Stimulated activated memory B cell treated with anti-CD40 and anti-IgM and Interleukin-4, amounts not matched to agents 10 μg/mL and 1 μg/mL and 100 μg/mL, for 72 hours (primary cell): ENCODE measurements around the gene COL6A2.

Experiments
- ATAC-seq: fragments of 150-1000 bp; cut with Tn5 transposase; 2 replicates; pipeline ENCODE4 v1.10.0; 2021
- H3K27ac Mint-ChIP-seq: one replicate; pipeline ENCODE4 v1.8.0; 2022; ENCODE audit warnings: mild to moderate bottlenecking, mixed read lengths
- H3K27me3 Mint-ChIP-seq: one replicate; pipeline ENCODE4 v1.8.0; 2022; ENCODE audit warnings: mixed read lengths
- H3K36me3 Mint-ChIP-seq: one replicate; pipeline ENCODE4 v1.8.0; 2022; ENCODE audit warnings: mixed read lengths
- H3K4me1 Mint-ChIP-seq: one replicate; pipeline ENCODE4 v1.8.0; 2022; ENCODE audit warnings: mixed read lengths
- H3K4me3 Mint-ChIP-seq: one replicate; pipeline ENCODE4 v1.8.0; 2022; ENCODE audit warnings: mild to moderate bottlenecking, moderate library complexity, mixed read lengths
- H3K9me3 Mint-ChIP-seq: one replicate; pipeline ENCODE4 v1.8.0; 2022; ENCODE audit warnings: mixed read lengths

COL6A2 gene

GRCh38 chr21:46119144-46119636 lies 21.3 kb downstream of the COL6A2 start:
- no peak overlapping the region for H3K27ac Mint-ChIP-seq

GRCh38 chr21:46119637-46120271 lies 21.8 kb downstream of the COL6A2 start:
- no peaks in the 10 kb centered on the region for H3K36me3 Mint-ChIP-seq
- H3K27ac Mint-ChIP-seq: no peak overlapping the region
- H3K4me1 Mint-ChIP-seq: no peaks in the 10 kb centered on the region
- H3K9me3 Mint-ChIP-seq: peaks cover 10% of the 10 kb centered on the region
- H3K27me3 Mint-ChIP-seq: peaks cover 13% of the 10 kb centered on the region
- ATAC-seq: no peak
- no peak overlapping the region for H3K4me3 Mint-ChIP-seq

More at GRCh38 chr21:46119144-46119636, 21.3 kb downstream of the COL6A2 start:
- Mint-ChIP-seq H3K9me3 (peaks cover 10% of the 10 kb centered on the region), H3K4me3 (no peak overlapping the region), H3K4me1 (no peaks in the 10 kb centered on the region), H3K36me3 (no peaks in the 10 kb centered on the region), H3K27me3 (peaks cover 13% of the 10 kb centered on the region)
- ATAC-seq: no peak

DNA sequence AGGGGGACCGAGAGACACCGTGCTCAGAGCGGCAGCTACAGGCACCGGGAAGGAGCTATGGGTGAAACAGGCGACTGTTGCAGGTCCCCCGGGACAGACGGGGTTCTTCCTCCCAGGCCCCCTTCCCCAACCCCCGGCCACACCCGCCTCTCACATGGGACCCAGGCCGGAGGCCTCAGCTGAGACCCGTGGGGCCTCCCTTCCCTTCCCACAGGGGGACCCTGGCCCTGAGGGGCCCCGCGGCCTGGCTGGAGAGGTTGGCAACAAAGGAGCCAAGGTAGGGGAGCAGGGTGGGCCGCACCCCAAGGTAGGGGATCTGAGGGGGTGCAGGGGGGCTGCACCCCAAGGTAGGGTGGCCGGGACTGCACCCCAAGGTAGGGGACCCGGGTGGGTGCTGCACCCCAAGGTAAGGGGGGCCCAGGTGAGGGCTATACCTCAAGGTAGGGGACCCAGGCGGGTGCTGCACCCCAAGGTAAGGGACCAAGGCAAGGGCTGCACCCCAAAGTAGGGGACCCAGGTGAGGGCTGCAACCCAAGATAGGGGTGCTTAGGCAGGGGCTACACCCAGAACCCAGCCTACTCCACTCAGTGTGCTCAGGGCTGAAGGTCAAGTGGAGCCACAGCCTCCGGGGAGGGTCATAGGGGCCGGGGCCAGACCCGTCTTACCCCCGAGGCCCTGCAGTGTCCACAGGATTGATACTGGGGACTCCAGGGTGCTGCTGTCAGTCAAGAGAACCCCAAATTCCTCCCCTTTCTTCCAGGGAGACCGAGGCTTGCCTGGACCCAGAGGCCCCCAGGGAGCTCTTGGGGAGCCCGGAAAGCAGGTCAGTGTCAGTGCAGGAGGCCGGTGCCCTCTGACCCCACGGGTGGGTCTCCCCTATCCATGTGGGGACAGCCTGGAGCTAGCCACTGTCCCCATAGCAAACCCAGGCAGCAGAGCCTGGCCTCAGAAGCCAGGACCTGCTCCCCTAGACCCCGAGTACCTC lies 22.7 kb downstream of the COL6A2 start:
- Mint-ChIP-seq H3K27me3 (peaks cover 13% of the 10 kb centered on the region), H3K9me3 (peaks cover 10% of the 10 kb centered on the region), H3K4me1 (no peaks in the 10 kb centered on the region), H3K36me3 (no peaks in the 10 kb centered on the region), H3K4me3 (no peak overlapping the region), H3K27ac (no peak overlapping the region)
- no peak for ATAC-seq

- H3K27ac Mint-ChIP-seq: no peak overlapping the region
- no peaks in the 10 kb centered on the region for H3K4me1 Mint-ChIP-seq
- H3K36me3 Mint-ChIP-seq: no peaks in the 10 kb centered on the region
- ATAC-seq: no peak
- peaks cover 10% of the 10 kb centered on the region for H3K9me3 Mint-ChIP-seq
- H3K27me3 Mint-ChIP-seq: peaks cover 13% of the 10 kb centered on the region
- no peak overlapping the region for H3K4me3 Mint-ChIP-seq
Observed at GRCh38 chr21:46121286-46122221, 23.6 kb downstream of the COL6A2 start.

DNA sequence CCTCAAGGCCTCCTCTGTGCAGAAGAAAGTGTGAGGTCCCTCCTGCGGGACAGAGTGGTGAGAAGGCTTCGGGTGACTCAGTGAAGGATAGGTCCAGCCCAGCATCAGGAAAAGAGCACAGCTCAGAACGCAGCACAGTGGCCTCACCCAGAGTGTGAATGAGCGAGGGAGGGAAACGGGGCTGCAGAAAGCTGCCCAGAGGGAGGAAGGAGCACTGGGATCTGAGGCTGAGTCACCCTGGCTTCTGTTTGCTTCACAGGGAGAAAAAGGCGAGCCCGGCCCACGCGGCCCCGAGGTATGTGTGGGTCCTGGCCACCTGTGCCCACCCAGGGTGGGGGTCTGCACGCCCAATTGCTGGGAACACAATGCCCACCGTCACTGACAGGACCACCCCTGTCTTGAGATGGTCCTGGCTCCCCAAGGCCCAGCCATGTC lies 24.3 kb downstream of the COL6A2 start:
- Mint-ChIP-seq H3K27ac (no peak overlapping the region), H3K4me3 (no peak overlapping the region), H3K9me3 (peaks cover 10% of the 10 kb centered on the region), H3K36me3 (no peaks in the 10 kb centered on the region), H3K4me1 (no peaks in the 10 kb centered on the region), H3K27me3 (peaks cover 13% of the 10 kb centered on the region)
- no peak for ATAC-seq

DNA sequence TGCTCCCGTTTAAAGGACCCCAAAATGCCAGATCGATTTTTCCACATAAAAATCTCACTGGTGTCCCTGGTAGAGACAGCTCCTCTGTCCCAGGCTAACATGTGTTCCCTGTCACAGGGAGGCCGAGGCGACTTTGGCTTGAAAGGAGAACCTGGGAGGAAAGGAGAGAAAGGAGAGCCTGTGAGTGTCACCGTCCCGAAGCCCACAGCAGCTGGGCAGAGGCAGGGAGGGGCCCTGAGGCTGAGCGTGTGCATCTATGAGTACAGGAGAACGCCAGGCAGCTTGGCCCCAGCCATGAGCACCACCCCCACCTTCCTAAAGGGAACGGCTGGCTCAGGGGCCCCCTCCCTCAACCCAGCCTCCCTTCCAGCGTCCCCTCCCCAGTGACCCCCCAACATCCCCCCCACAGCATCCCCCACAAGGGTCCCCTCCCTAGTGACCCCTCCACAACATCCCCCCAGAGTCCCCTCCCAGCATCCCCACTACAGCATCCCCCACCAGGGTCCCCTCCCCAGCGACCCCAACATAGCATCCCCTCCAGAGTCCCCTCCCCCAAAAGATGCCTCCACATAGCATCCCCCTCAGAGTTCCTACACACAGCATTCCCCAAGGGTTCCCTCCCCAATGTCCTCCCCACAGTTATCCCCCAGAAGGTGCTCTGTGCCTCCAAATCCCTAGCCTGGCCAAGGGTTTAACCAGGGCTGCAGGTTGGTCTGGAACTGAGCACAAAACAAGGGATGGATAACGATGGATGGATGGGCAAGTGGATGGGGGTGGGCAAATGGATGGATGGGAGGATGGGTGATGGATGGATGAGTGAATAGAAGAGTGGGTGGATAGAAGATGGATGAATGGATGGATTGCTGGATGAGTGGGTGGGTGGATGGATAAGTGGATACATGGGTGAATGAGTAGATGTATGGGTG lies 25.1 kb downstream of the COL6A2 start:
- Mint-ChIP-seq H3K27me3 (peaks cover 13% of the 10 kb centered on the region), H3K4me3 (no peak overlapping the region), H3K27ac (no peak overlapping the region), H3K36me3 (no peaks in the 10 kb centered on the region), H3K9me3 (peaks cover 10% of the 10 kb centered on the region), H3K4me1 (no peaks in the 10 kb centered on the region)
- no peak for ATAC-seq

DNA sequence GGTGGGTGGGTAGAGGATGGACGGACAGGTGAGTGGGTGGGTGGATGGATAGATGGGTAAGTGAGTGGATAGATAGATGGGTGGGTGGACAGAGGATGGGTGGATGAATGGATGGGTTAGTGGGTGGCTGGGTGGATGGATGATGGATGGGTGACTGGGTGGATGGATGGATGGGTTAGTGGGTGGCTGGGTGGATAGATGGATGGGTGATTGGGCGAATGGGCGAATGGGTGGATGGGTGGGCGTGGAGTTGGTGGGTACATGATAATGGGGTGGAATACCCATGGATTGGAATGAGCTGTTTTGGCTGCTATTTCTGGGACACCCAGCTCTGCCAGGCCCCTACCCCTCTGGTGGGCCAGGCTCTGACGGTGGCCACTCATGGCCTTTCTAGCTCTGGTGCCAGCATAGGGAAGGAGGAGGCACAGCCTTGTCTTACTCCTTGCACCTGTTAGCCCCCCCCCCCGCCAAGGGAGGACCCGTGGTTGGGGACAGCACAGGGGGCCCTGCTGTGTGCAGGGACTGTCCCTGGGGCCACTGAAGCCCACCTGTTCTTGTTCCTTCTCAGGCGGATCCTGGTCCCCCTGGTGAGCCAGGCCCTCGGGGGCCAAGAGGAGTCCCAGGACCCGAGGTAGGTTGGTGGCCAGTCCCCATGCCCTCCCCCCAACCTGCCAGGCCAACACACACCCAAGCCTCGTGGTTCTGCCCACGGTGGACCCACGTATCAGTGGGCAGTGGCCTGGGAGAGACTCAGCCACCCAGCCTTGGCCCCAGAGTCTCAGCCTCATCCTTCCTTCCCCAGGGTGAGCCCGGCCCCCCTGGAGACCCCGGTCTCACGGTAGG lies 26.4 kb downstream of the COL6A2 start:
- Mint-ChIP-seq H3K27me3 (peaks cover 11% of the 10 kb centered on the region), H3K36me3 (no peaks in the 10 kb centered on the region), H3K4me3 (no peak overlapping the region), H3K27ac (no peak overlapping the region), H3K9me3 (peaks cover 10% of the 10 kb centered on the region), H3K4me1 (no peaks in the 10 kb centered on the region)
- ATAC-seq: no peak

DNA sequence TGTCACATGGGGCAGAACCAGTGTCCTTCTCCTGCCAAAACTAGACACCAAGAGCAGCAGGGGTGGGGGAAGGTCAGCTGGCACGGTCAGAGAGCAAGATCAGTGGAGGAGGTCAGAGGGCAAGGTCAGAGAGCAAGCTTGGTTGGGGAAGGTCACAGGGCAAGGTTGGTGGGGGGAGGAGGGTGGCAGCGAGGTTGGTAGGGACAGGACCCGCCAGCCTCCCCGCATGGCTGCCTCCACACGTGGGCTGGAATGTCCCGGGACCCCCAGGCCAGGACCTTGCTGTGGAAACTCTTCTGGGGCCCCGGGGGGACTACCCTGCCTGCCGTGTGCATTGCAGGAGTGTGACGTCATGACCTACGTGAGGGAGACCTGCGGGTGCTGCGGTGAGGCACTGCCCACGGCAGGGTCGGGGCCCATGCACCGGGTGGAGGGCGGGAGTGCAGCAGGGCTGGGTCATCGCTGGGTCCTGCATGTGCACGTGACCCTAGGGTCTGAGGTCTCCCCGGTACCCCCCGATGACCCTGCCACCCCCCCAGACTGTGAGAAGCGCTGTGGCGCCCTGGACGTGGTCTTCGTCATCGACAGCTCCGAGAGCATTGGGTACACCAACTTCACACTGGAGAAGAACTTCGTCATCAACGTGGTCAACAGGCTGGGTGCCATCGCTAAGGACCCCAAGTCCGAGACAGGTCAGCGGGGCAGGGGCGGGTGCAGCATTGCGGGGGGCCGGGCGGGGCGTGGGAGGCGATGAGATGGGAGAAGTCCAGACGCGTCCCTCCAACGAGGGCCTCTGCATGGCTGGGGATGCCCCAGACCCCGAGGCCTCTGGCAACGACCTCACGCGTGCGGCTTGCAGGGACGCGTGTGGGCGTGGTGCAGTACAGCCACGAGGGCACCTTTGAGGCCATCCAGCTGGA lies 27.3 kb downstream of the COL6A2 start:
- H3K27ac Mint-ChIP-seq: no peak overlapping the region
- H3K36me3 Mint-ChIP-seq: no peaks in the 10 kb centered on the region
- peaks cover 2% of the 10 kb centered on the region for H3K27me3 Mint-ChIP-seq
- peak; percentile 17 for ATAC-seq
- no peaks in the 10 kb centered on the region for H3K4me1 Mint-ChIP-seq
- peaks cover 10% of the 10 kb centered on the region for H3K9me3 Mint-ChIP-seq
- no peak overlapping the region for H3K4me3 Mint-ChIP-seq

GRCh38 chr21:46125846-46126301 lies 28.0 kb downstream of the COL6A2 start:
- H3K27me3 Mint-ChIP-seq: no peaks in the 10 kb centered on the region
- no peaks in the 10 kb centered on the region for H3K36me3 Mint-ChIP-seq
- no peak overlapping the region for H3K27ac Mint-ChIP-seq
- peaks cover 10% of the 10 kb centered on the region for H3K9me3 Mint-ChIP-seq
- H3K4me3 Mint-ChIP-seq: no peak overlapping the region
- H3K4me1 Mint-ChIP-seq: no peaks in the 10 kb centered on the region
- no peak for ATAC-seq

DNA sequence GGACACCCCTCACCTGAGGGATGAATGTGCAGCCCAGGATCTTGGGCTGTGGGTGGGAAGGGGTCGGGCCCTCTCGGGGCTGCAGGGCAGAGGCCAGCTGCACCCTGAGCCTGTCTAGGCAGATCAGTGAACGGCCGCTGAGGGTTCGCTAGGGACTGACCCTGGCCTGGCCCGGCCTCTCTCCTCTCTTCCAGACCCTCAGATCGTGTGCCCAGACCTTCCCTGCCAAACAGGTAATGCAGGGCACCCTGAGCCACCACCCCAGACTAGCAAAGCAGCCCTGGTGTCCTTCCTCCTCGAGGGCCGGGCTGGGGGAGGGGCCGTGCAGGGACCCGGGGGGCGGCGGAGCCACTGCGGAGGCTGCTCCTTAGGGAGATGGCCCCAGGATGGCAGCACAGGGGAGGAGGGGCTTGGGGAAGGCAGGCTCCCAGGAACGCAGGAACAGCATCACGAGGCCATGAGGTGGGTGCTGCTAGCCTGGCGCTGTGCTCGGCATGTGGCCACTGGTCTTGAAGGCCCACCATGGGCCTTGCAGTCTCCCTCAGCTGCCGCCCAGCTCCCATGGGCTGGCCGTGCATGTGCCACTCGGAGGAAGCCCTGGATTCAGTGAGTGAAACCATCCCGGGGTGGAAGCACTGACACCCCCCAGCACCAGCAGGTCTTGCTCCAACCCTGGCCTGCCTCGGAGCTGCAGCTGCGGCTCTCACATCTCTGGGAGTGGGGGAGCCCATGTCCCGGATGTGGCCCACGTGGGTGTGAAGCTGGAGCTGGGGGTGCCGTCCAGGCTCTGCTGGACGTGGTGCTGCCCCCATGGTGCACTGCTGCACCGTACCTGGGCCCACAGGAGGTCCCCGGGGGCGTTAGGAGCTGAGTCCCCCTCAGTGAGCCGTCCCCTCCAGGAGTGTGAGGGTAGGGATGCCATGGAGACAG lies 28.7 kb downstream of the COL6A2 start:
- no peak for ATAC-seq
- Mint-ChIP-seq H3K4me3 (no peak overlapping the region), H3K27ac (no peak overlapping the region), H3K9me3 (peaks cover 10% of the 10 kb centered on the region), H3K36me3 (no peaks in the 10 kb centered on the region), H3K27me3 (no peaks in the 10 kb centered on the region), H3K4me1 (no peaks in the 10 kb centered on the region)

DNA sequence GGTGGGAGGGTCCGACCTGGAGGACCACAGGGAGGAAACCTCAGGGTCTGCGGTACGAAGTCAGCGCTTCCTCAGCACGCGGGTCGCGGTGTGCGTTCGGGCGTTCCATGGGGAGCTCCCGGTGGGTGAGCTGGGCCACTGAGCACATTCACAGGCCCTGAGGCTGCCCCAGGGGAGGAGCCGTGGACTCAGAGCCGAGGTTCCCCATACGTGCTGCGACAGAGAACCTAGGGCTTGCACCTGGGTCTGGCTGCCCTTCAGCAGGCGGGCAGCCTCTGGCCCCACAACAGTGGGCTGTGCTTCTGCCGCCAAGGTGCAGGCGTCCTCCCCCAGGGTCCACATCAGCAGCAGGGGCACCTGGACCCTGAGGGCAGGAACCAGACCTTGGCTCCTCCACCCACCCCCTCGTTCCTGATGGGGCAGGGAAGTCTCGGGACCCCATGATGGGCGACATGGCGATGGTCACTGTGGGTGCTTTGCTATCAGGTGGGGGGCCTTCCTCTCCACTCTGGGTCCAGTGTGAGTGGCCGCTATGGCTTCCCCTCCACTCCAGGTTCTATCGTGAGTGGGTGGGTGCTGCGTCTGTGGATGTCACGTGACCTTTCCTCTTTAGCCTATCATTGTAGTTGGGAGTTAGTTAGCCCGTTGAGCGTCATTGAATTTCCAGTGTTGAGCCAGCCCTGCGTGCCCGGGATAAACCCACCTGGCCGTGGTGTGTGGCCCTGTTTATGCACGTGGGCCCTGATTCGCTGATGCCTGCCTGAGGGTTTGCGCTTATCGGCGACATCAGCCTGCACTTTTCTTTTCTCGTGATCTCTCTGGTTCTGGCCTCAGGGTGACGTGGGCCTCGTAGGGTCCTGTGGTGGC lies 29.6 kb downstream of the COL6A2 start:
- no peak overlapping the region for H3K4me3 Mint-ChIP-seq

More for the DNA sequence above, 29.6 kb downstream of the COL6A2 start:
- no peaks in the 10 kb centered on the region for H3K27me3 Mint-ChIP-seq
- peaks cover 10% of the 10 kb centered on the region for H3K9me3 Mint-ChIP-seq
- no peak for ATAC-seq
- no peak overlapping the region for H3K27ac Mint-ChIP-seq
- H3K36me3 Mint-ChIP-seq: no peaks in the 10 kb centered on the region
- no peaks in the 10 kb centered on the region for H3K4me1 Mint-ChIP-seq
